H1 (cell line): ENCODE data around the gene FCMR. TPM values are rescaled to one million over a fixed set of nuclear protein-coding genes. Genes with fewer than 3 reads are reported as not detected.

Source experiments
- CTCF ChIA-PET: fragments of 300-600 bp; sonication (Branson Sonifier 250); formaldehyde crosslinking; loops from one replicate; lab custom pipeline; 2021; ENCODE audit not compliant: partially characterized antibody; lab: Charles Lee
- POLR2A ChIA-PET: fragments of 300-600 bp; sonication (Branson Sonifier 250); formaldehyde crosslinking; loops from one replicate; lab custom pipeline; 2021; ENCODE audit warnings: inconsistent platforms; ENCODE audit not compliant: partially characterized antibody; lab: Charles Lee
- DNase-seq, 2 experiments: peaks; one replicate each; pipeline versions ENCODE4 v3.0.0 to v3.0.0-alpha.2; 2010 to 2022; ENCODE audit warnings: low spot score in 2 of 2, low read depth in 1 of 2, mixed read lengths in 1 of 2
- FAIRE-seq: peaks from 2 replicates; lab custom pipeline; 2011; peaks lifted over from hg19 to GRCh38; lab: Jason Lieb, UNC
- H2AFZ ChIP-seq: 2 replicates; pipeline ENCODE4 v1.8.1; 2012; ENCODE audit warnings: low read length, inconsistent platforms
- H2AK5ac ChIP-seq: 2 replicates; pipeline ENCODE4 v1.6.1; 2013; ENCODE audit warnings: low read depth, low read length
- H2BK120ac ChIP-seq: replicated peaks from 2 replicates; pipeline ENCODE3; 2013; ENCODE audit warnings: low read depth, low read length, inconsistent platforms
- H2BK12ac ChIP-seq: 2 replicates; pipeline ENCODE4 v1.6.1; 2013; ENCODE audit warnings: low read depth, low read length
- H2BK15ac ChIP-seq: 2 replicates; pipeline ENCODE4 v1.6.1; 2013; ENCODE audit warnings: low read length
- H2BK20ac ChIP-seq: 2 replicates; pipeline ENCODE4 v1.6.1; 2013; ENCODE audit warnings: low read length
- H2BK5ac ChIP-seq: 2 replicates; pipeline ENCODE4 v1.6.1; 2013; ENCODE audit warnings: low read depth, low read length
- H3K14ac ChIP-seq: 2 replicates; pipeline ENCODE4 v1.6.1; 2013; ENCODE audit warnings: inconsistent platforms; ENCODE audit not compliant: insufficient read length
- H3K18ac ChIP-seq: 2 replicates; pipeline ENCODE4 v1.6.1; 2013; ENCODE audit warnings: low read length; ENCODE audit errors: extremely low read depth
- H3K23ac ChIP-seq: 2 replicates; pipeline ENCODE4 v1.6.1; 2013; ENCODE audit warnings: inconsistent platforms; ENCODE audit not compliant: insufficient read length
- H3K23me2 ChIP-seq: 2 replicates; pipeline ENCODE4 v1.6.1; 2013; ENCODE audit warnings: low read depth, low read length
- H3K27ac ChIP-seq: 2 replicates; pipeline ENCODE4 v1.6.1; 2011; ENCODE audit warnings: low read depth, low read length, inconsistent platforms
- H3K27me3 ChIP-seq, 4 experiments: replicated peaks in 1 of 4; 1 replicate in 1 of 4; 2 replicates in 3 of 4; pipeline versions ENCODE4 v1.6.1 to v1.8.1; 2011 to 2013; ENCODE audit warnings: low read length in 3 of 4, mild to moderate bottlenecking in 3 of 4, inconsistent platforms in 2 of 4, mixed read lengths in 2 of 4, moderate library complexity in 1 of 4; ENCODE audit not compliant: control insufficient read depth in 3 of 4, insufficient read depth in 3 of 4; ENCODE audit errors: extremely low read depth in 1 of 4
- H3K36me3 ChIP-seq, 4 experiments: 2 replicates each; pipeline versions ENCODE4 v1.6.1 to v1.8.1; 2011 to 2013; ENCODE audit warnings: mild to moderate bottlenecking in 4 of 4, low read length in 3 of 4, moderate library complexity in 2 of 4, control low read depth in 1 of 4, inconsistent platforms in 1 of 4; ENCODE audit not compliant: insufficient read depth in 4 of 4, control insufficient read depth in 2 of 4
- H3K4ac ChIP-seq: replicated peaks from 2 replicates; pipeline ENCODE3; 2013; ENCODE audit warnings: low read length, low read depth, mixed read lengths, inconsistent platforms; ENCODE audit not compliant: insufficient read length
- H3K4me1 ChIP-seq, 4 experiments: replicated peaks in 1 of 4; 1 replicate in 1 of 4; 2 replicates in 3 of 4; pipeline versions ENCODE4 v1.6.1 to v1.8.1; 2011 to 2013; ENCODE audit warnings: low read length in 3 of 4, inconsistent platforms in 2 of 4, mixed read lengths in 1 of 4; ENCODE audit not compliant: insufficient read depth in 4 of 4, control insufficient read depth in 3 of 4
- H3K4me2 ChIP-seq, 2 experiments: 2 replicates each; pipeline versions ENCODE4 v1.6.1 to v1.8.1; 2011 to 2013; ENCODE audit warnings: low read depth in 2 of 2, low read length in 2 of 2, control low read depth in 1 of 2, inconsistent platforms in 1 of 2, mild to moderate bottlenecking in 1 of 2; ENCODE audit not compliant: insufficient read depth in 1 of 2
- H3K4me3 ChIP-seq, 4 experiments: fragments of 200-600, 300-600 bp in 1 of 4; sonication (generic), shearing (Covaris generic), sonication (Bioruptor Twin) in 1 of 4; 2 replicates each; pipeline versions ENCODE4 v1.5.1 to v1.8.1; 2011 to 2016; ENCODE audit warnings: low read length in 4 of 4, low read depth in 3 of 4, control low read depth in 2 of 4, inconsistent platforms in 2 of 4, mild to moderate bottlenecking in 2 of 4, mixed read lengths in 1 of 4, moderate library complexity in 1 of 4; ENCODE audit not compliant: insufficient read depth in 2 of 4; ENCODE audit errors: extremely low read depth in 1 of 4
- H3K56ac ChIP-seq: replicated peaks from 2 replicates; pipeline ENCODE3; 2013; ENCODE audit warnings: low read depth, mild to moderate bottlenecking, mixed read lengths, low read length, inconsistent platforms; ENCODE audit not compliant: insufficient read length
- H3K79me1 ChIP-seq: 2 replicates; pipeline ENCODE4 v1.6.1; 2013; ENCODE audit warnings: low read depth, low read length, control low read depth
- H3K79me2 ChIP-seq, 2 experiments: 2 replicates each; pipeline versions ENCODE4 v1.6.1 to v1.8.1; 2012 to 2013; ENCODE audit warnings: low read length in 2 of 2, mild to moderate bottlenecking in 2 of 2, inconsistent platforms in 1 of 2; ENCODE audit not compliant: insufficient read depth in 2 of 2, control insufficient read depth in 1 of 2
- H3K9ac ChIP-seq, 4 experiments: replicated peaks in 1 of 4; 1 replicate in 1 of 4; 2 replicates in 3 of 4; pipeline versions ENCODE4 v1.6.1 to v1.8.1; 2011 to 2013; ENCODE audit warnings: low read depth in 3 of 4, low read length in 3 of 4, control low read depth in 2 of 4, mild to moderate bottlenecking in 2 of 4, moderate library complexity in 2 of 4, inconsistent platforms in 1 of 4; ENCODE audit errors: extremely low read depth in 1 of 4
- H3K9me3 ChIP-seq, 2 experiments: 2 replicates each; pipeline versions ENCODE4 v1.6.1 to v1.8.1; 2012 to 2013; ENCODE audit warnings: mild to moderate bottlenecking in 2 of 2, moderate library complexity in 2 of 2, control low read depth in 1 of 2, inconsistent platforms in 1 of 2, low read depth in 1 of 2, low read length in 1 of 2, mixed read lengths in 1 of 2; ENCODE audit not compliant: insufficient read depth in 2 of 2
- H4K20me1 ChIP-seq, 2 experiments: replicated peaks in 1 of 2; 2 replicates each; pipeline versions ENCODE3 to v1.8.1; 2011 to 2013; ENCODE audit warnings: inconsistent platforms in 2 of 2, low read length in 2 of 2, mild to moderate bottlenecking in 1 of 2; ENCODE audit not compliant: insufficient read depth in 2 of 2, control insufficient read depth in 1 of 2
- H4K5ac ChIP-seq: 2 replicates; pipeline ENCODE4 v1.6.1; 2013; ENCODE audit warnings: low read length, low read depth, mixed read lengths, inconsistent platforms; ENCODE audit not compliant: insufficient read length
- H4K8ac ChIP-seq: 2 replicates; pipeline ENCODE4 v1.8.0; 2013; ENCODE audit warnings: mild to moderate bottlenecking, moderate library complexity, low read length, inconsistent platforms; ENCODE audit not compliant: insufficient read depth; ENCODE audit errors: extremely low read depth
- H4K91ac ChIP-seq: replicated peaks from 2 replicates; pipeline ENCODE3; 2013; ENCODE audit warnings: low read length, mixed read lengths, inconsistent platforms; ENCODE audit not compliant: insufficient read length
- EZH2 ChIP-seq: fragments of 200-600 bp; sonication (generic); IDR thresholded peaks from 2 replicates; pipeline ENCODE4 v1.7.1; 2012; ENCODE audit warnings: low read depth, mild to moderate bottlenecking, moderate library complexity, low read length, inconsistent platforms; ENCODE audit not compliant: severe bottlenecking
- FOSL1 ChIP-seq: IDR thresholded peaks from 2 replicates; pipeline ENCODE4 v1.6.1; 2011; ENCODE audit warnings: mild to moderate bottlenecking, low read depth, low read length, moderate library complexity; ENCODE audit not compliant: insufficient read depth
- RBBP5 ChIP-seq: IDR thresholded peaks from 2 replicates; pipeline ENCODE4 v1.7.1; 2012; ENCODE audit warnings: low read depth, mild to moderate bottlenecking, inconsistent platforms, low read length, moderate library complexity, borderline replicate concordance
- SIN3A ChIP-seq, 2 experiments: IDR thresholded peaks in 1 of 2; conservative IDR thresholded peaks in 1 of 2; 2 replicates each; pipeline ENCODE4 v1.6.1; 2011 to 2012; ENCODE audit warnings: low read length in 2 of 2, improper control_type of control experiment in 1 of 2, low read depth in 1 of 2, mild to moderate bottlenecking in 1 of 2
- SP2 ChIP-seq: IDR thresholded peaks from 2 replicates; pipeline ENCODE4 v1.6.1; 2012; ENCODE audit warnings: mild to moderate bottlenecking, low read length, inconsistent platforms
- TCF12 ChIP-seq: IDR thresholded peaks from 2 replicates; pipeline ENCODE4 v1.6.1; 2011; ENCODE audit warnings: low read depth, mild to moderate bottlenecking, low read length
- TEAD4 ChIP-seq: IDR thresholded peaks from 2 replicates; pipeline ENCODE4 v1.6.1; 2012; ENCODE audit warnings: low read depth, low read length, inconsistent platforms, mixed read lengths
- WGBS, 2 experiments: shearing (Covaris generic) in 1 of 2; methylation state at CpG; one replicate each; pipeline versions ENCODE4 v1.1.6 to v1.1.7; 2013 to 2015; ENCODE audit warnings: low lambda C conversion rate in 2 of 2, mixed read lengths in 2 of 2, inconsistent platforms in 1 of 2, low coverage in 1 of 2, missing lambda C conversion rate in 1 of 2; ENCODE audit not compliant: insufficient replicate concordance in 2 of 2, insufficient coverage in 1 of 2, insufficient read length in 1 of 2; ENCODE audit errors: extremely low coverage in 1 of 2, missing lambda C conversion rate in 1 of 2; 5-methylcytosine and 5-hydroxymethylcytosine counted together
- polyA plus RNA-seq, 7 experiments: library from polyadenylated mRNA; depleted of rRNA in 3 of 7; stranded (reverse) in 5 of 7; unstranded in 2 of 7; fragments of >200 nt in 5 of 7; fragments of 200-250 nt in 2 of 7; gene quantifications; 1 replicate in 5 of 7; 2 replicates in 1 of 7; 4 replicates in 1 of 7; pipeline versions ENCODE4 v1.2.1 to v1.2.3, GENCODE V29; 2011 to 2013; ENCODE audit warnings: missing spikeins in 2 of 7, mixed read lengths in 2 of 7
- total RNA-seq: library from RNA; stranded (reverse); fragmentation: NEBNext Ultra II Directional; extraction: Animal tissue kit (Norgen Biotek cat#: 25700); gene quantifications from 2 replicates; pipeline ENCODE4 v1.2.1, GENCODE V29; 2021
- TF ChIP-seq, protein P1 (sequence below), 3 experiments: IDR thresholded peaks; 1 replicate in 2 of 3; 2 replicates in 1 of 3; pipeline versions ENCODE4 v1.5.1 to v1.6.1; 2011; ENCODE audit warnings: low read length in 3 of 3, mild to moderate bottlenecking in 3 of 3, inconsistent platforms in 2 of 3, low read depth in 1 of 3, moderate library complexity in 1 of 3; ENCODE audit not compliant: insufficient read depth in 1 of 3; ENCODE audit errors: control extremely low read depth in 1 of 3
- TF ChIP-seq, protein P2 (sequence below): IDR thresholded peaks from 2 replicates; pipeline ENCODE4 v1.6.1; 2012; ENCODE audit warnings: low read length, inconsistent platforms

The FCMR gene
- total and polyA plus RNA-seq, 2 of the 8 experiments (the other 6 are each of a cell fraction or from before 2014, with no cell fraction given): 0.53 TPM; not detected in 1

DNA sequence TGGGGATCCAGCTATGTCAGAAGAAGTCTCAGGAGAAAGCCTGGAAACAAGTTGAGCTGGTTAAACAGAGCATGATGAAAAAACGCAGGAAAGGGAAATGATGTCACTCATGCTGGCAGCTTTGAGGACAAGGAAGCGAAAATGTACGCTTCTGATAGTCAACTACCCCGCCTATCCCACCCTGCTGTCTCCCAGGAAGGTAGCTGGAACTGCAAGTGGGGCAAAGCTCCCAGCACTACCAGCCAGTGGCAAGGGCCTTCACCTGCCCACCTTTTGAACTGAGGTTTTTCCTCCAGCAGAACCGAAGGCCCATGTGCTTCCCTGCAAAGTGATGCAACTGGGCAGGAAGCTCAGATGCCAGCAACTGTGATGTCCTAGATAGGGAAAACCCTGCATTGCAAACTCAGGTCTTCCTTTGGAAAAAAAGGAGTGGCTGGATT is 62.6 kb downstream of the FCMR start:
- ChIA-PET POLR2A (no interaction called here), CTCF (interaction anchor here (0.6 to 7.7 kb wide), 14 partner anchors 9 to 153 kb away, joined by 3 to 60 read pairs (median 4); no protein-coding TSS in a partner anchor)
- H3K79me2 ChIP-seq: no peaks in the 10 kb centered on the region
- H2BK120ac ChIP-seq: no peak overlapping the region
- no peaks in the 10 kb centered on the region for H3K4me1 ChIP-seq
- H3K79me1 ChIP-seq: no peaks in the 10 kb centered on the region
- H3K56ac ChIP-seq: no peak overlapping the region
- H3K14ac ChIP-seq: no peak overlapping the region
- no peaks in the 10 kb centered on the region for H3K36me3 ChIP-seq
- no peak overlapping the region for H3K4me2 ChIP-seq
- H3K9me3 ChIP-seq: no peaks in the 10 kb centered on the region
- FAIRE-seq (no peak), DNase-seq (no peak)
- no peaks in the 10 kb centered on the region for H3K27me3 ChIP-seq
- no peaks in the 10 kb centered on the region for H3K23me2 ChIP-seq
- H3K9ac ChIP-seq: 0 out of 7 replicates have a peak overlapping the region, but pooled peaks of 1 of the 4 experiments have one; percentile 10
- 88% methylated on average over 4 of the region's 5 CpGs; no CpG with 5 or more reads in 1 of the 2 experiments for WGBS, 2 experiments
- no peak overlapping the region; the same call in 1 of the 2 replicates for H4K8ac ChIP-seq
- no peak overlapping the region for H4K91ac ChIP-seq
- H3K23ac ChIP-seq: no peak overlapping the region
- H3K18ac ChIP-seq: no peak overlapping the region
- no peak overlapping the region for H4K5ac ChIP-seq
- no peak overlapping the region for H2BK5ac ChIP-seq
- no peak overlapping the region for H2AK5ac ChIP-seq
- peak overlapping the region; percentile 73; the same call in 1 of the 2 replicates for H2AFZ ChIP-seq
- no peak overlapping the region for H3K4ac ChIP-seq
- no peaks in the 10 kb centered on the region for H4K20me1 ChIP-seq
- no peak overlapping the region for H2BK15ac ChIP-seq
- H2BK12ac ChIP-seq: no peak overlapping the region
- no peak overlapping the region for H2BK20ac ChIP-seq
- no peak overlapping the region for H3K27ac ChIP-seq
- H3K4me3 ChIP-seq: no peak overlapping the region
- no peak for TF ChIP-seq SP2
- no peak for TF ChIP-seq EZH2
- no peak for TF ChIP-seq RBBP5
- TF ChIP-seq, protein P1, sequence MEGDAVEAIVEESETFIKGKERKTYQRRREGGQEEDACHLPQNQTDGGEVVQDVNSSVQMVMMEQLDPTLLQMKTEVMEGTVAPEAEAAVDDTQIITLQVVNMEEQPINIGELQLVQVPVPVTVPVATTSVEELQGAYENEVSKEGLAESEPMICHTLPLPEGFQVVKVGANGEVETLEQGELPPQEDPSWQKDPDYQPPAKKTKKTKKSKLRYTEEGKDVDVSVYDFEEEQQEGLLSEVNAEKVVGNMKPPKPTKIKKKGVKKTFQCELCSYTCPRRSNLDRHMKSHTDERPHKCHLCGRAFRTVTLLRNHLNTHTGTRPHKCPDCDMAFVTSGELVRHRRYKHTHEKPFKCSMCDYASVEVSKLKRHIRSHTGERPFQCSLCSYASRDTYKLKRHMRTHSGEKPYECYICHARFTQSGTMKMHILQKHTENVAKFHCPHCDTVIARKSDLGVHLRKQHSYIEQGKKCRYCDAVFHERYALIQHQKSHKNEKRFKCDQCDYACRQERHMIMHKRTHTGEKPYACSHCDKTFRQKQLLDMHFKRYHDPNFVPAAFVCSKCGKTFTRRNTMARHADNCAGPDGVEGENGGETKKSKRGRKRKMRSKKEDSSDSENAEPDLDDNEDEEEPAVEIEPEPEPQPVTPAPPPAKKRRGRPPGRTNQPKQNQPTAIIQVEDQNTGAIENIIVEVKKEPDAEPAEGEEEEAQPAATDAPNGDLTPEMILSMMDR (IDR thresholded peaks at IDR 0.05; ENCODE audit: control extremely low read depth in 1 of 3, insufficient read depth in 1 of 3, low read depth in 1 of 3, low read length in 3 of 3): no peak
- TF ChIP-seq TCF12: no peak
- no peak for TF ChIP-seq SIN3A (conservative IDR thresholded peaks at IDR 0.05 in 1 of 2, IDR thresholded peaks at IDR 0.05 in 1 of 2; ENCODE audit: low read depth in 1 of 2, low read length in 2 of 2)
- no peak for TF ChIP-seq TEAD4
- TF ChIP-seq, protein P2, sequence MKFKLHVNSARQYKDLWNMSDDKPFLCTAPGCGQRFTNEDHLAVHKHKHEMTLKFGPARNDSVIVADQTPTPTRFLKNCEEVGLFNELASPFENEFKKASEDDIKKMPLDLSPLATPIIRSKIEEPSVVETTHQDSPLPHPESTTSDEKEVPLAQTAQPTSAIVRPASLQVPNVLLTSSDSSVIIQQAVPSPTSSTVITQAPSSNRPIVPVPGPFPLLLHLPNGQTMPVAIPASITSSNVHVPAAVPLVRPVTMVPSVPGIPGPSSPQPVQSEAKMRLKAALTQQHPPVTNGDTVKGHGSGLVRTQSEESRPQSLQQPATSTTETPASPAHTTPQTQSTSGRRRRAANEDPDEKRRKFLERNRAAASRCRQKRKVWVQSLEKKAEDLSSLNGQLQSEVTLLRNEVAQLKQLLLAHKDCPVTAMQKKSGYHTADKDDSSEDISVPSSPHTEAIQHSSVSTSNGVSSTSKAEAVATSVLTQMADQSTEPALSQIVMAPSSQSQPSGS: no peak
- TF ChIP-seq FOSL1: no peak
